Glutamatergic neuron (in vitro differentiated cells): ENCODE results near the gene USP36. TPM values are rescaled to one million over a fixed set of nuclear protein-coding genes. Genes with fewer than 3 reads are reported as not detected.

Experiments used
- DNase-seq: peaks from one replicate; pipeline ENCODE4 v3.0.0; 2022
- H3K27ac Mint-ChIP-seq: one replicate; pipeline ENCODE4 v1.8.0; 2020; ENCODE audit warnings: mild to moderate bottlenecking, mixed read lengths, inconsistent platforms; ENCODE audit not compliant: unreplicated experiment
- H3K27me3 Mint-ChIP-seq: one replicate; pipeline ENCODE4 v1.8.0; 2020; ENCODE audit warnings: mild to moderate bottlenecking, moderate library complexity, mixed read lengths, inconsistent platforms; ENCODE audit not compliant: unreplicated experiment
- H3K36me3 Mint-ChIP-seq: one replicate; pipeline ENCODE4 v1.8.0; 2020; ENCODE audit warnings: mild to moderate bottlenecking, mixed read lengths, inconsistent platforms; ENCODE audit not compliant: unreplicated experiment
- H3K4me1 Mint-ChIP-seq: one replicate; pipeline ENCODE4 v1.8.0; 2020; ENCODE audit warnings: mild to moderate bottlenecking, low read depth, mixed read lengths, inconsistent platforms; ENCODE audit not compliant: unreplicated experiment
- H3K4me3 Mint-ChIP-seq: one replicate; pipeline ENCODE4 v1.8.0; 2020; ENCODE audit warnings: mild to moderate bottlenecking, mixed read lengths, inconsistent platforms; ENCODE audit not compliant: unreplicated experiment
- H3K9me3 Mint-ChIP-seq: one replicate; pipeline ENCODE4 v1.8.0; 2020; ENCODE audit warnings: mild to moderate bottlenecking, moderate library complexity, mixed read lengths, inconsistent platforms; ENCODE audit not compliant: unreplicated experiment
- CTCF ChIP-seq: fragments of 200-600 bp; sonication (generic); IDR thresholded peaks from one replicate; pipeline ENCODE4 v1.5.0; 2021; ENCODE audit not compliant: partially characterized antibody, unreplicated experiment
- total RNA-seq: library from RNA; stranded (reverse); fragmentation: NEBNext Ultra II Directional; extraction: Animal tissue kit (Norgen Biotek cat#: 25700); gene quantifications from one replicate; pipeline ENCODE4 v1.2.1, GENCODE V29; 2021; ENCODE audit not compliant: unreplicated experiment

The USP36 gene
- total RNA-seq, 1 donor from 2014 or later, result 45.3 TPM

- Mint-ChIP-seq H3K27ac (peak overlapping the region; percentile 78), H3K4me3 (peak overlapping the region; percentile 90), H3K27me3 (no peaks in the 10 kb centered on the region), H3K9me3 (peaks cover 7% of the 10 kb centered on the region), H3K36me3 (peaks cover 6% of the 10 kb centered on the region), H3K4me1 (peaks cover 15% of the 10 kb centered on the region)
- DNase-seq, result peak; percentile 46
- TF ChIP-seq CTCF, result no peak
Observed at GRCh38 chr17:78839762-78840529, 668 bp downstream of the USP36 start.

- peaks cover 15% of the 10 kb centered on the region for H3K4me1 Mint-ChIP-seq
- TF ChIP-seq CTCF, result no peak
- H3K4me3 Mint-ChIP-seq, result peak overlapping the region; percentile 90
- no peaks in the 10 kb centered on the region for H3K27me3 Mint-ChIP-seq
- H3K36me3 Mint-ChIP-seq, result peaks cover 6% of the 10 kb centered on the region
- DNase-seq, result no peak
- H3K27ac Mint-ChIP-seq, result peak overlapping the region; percentile 78
- peaks cover 7% of the 10 kb centered on the region for H3K9me3 Mint-ChIP-seq
Observed at GRCh38 chr17:78839235-78839761, 1.3 kb downstream of the USP36 start.

- Mint-ChIP-seq H3K9me3 (peaks cover 7% of the 10 kb centered on the region), H3K36me3 (peaks cover 6% of the 10 kb centered on the region), H3K4me3 (peak overlapping the region; percentile 90), H3K4me1 (peaks cover 15% of the 10 kb centered on the region), H3K27ac (peak overlapping the region; percentile 13), H3K27me3 (no peaks in the 10 kb centered on the region)
- no peak for TF ChIP-seq CTCF
- no peak for DNase-seq
Observed at GRCh38 chr17:78838574-78839005, 2.0 kb downstream of the USP36 start.

GRCh38 chr17:78836420-78837021 lies 4.1 kb downstream of the USP36 start:
- no peaks in the 10 kb centered on the region for H3K27me3 Mint-ChIP-seq
- no peak for DNase-seq
- H3K36me3 Mint-ChIP-seq, result peaks cover 6% of the 10 kb centered on the region
- peaks cover 7% of the 10 kb centered on the region for H3K9me3 Mint-ChIP-seq
- H3K27ac Mint-ChIP-seq, result no peak overlapping the region
- H3K4me1 Mint-ChIP-seq, result peaks cover 15% of the 10 kb centered on the region
- no peak overlapping the region for H3K4me3 Mint-ChIP-seq
- TF ChIP-seq CTCF, result no peak

GRCh38 chr17:78834571-78834970 lies 6.0 kb downstream of the USP36 start:
- Mint-ChIP-seq H3K27ac (no peak overlapping the region), H3K27me3 (no peaks in the 10 kb centered on the region), H3K9me3 (peaks cover 3% of the 10 kb centered on the region), H3K4me1 (peaks cover 13% of the 10 kb centered on the region), H3K4me3 (no peak overlapping the region), H3K36me3 (peaks cover 6% of the 10 kb centered on the region)
- no peak for TF ChIP-seq CTCF
- DNase-seq, result no peak
